Smooth muscle cell (in vitro differentiated cells): ENCODE measurements around the gene TPD52L2. TPM values are rescaled to one million over a fixed set of nuclear protein-coding genes. Genes with fewer than 3 reads are reported as not detected.

Experiments
- DNase-seq: peaks from one replicate; lab custom pipeline; 2025; ENCODE audit not compliant: unreplicated experiment; lab: John Stamatoyannopoulos, UW
- H2AFZ ChIP-seq: fragments of 200-600 bp; sonication (generic); 2 replicates; pipeline ENCODE4 v1.6.0; 2016; ENCODE audit warnings: antibody characterized with exemption, low read depth, mild to moderate bottlenecking
- H3F3A ChIP-seq: fragments of 200-600 bp; sonication (generic); 2 replicates; pipeline ENCODE4 v1.6.0; 2017; ENCODE audit warnings: antibody characterized with exemption, low read depth
- H3K27ac ChIP-seq: fragments of 200-600 bp; sonication (generic); 2 replicates; pipeline ENCODE4 v1.5.1; 2016; ENCODE audit warnings: low read depth, mild to moderate bottlenecking
- H3K27me3 ChIP-seq: fragments of 200-600 bp; sonication (generic); 2 replicates; pipeline ENCODE4 v1.6.1; 2016; ENCODE audit warnings: low read depth, mild to moderate bottlenecking
- H3K36me3 ChIP-seq: fragments of 200-600 bp; sonication (generic); 2 replicates; pipeline ENCODE4 v1.5.1; 2016; ENCODE audit warnings: low read depth
- H3K4me1 ChIP-seq: fragments of 200-600 bp; sonication (generic); 2 replicates; pipeline ENCODE4 v1.5.1; 2016; ENCODE audit warnings: low read depth
- H3K4me2 ChIP-seq: fragments of 200-600 bp; sonication (generic); 2 replicates; pipeline ENCODE4 v1.6.0; 2016; ENCODE audit warnings: mild to moderate bottlenecking
- H3K4me3 ChIP-seq: fragments of 200-600 bp; sonication (generic); 2 replicates; pipeline ENCODE4 v1.5.1; 2016; ENCODE audit warnings: mild to moderate bottlenecking
- H3K79me2 ChIP-seq: fragments of 200-600 bp; sonication (generic); 2 replicates; pipeline ENCODE4 v1.6.0; 2016; ENCODE audit warnings: low read depth, mild to moderate bottlenecking
- H3K9ac ChIP-seq: fragments of 200-600 bp; sonication (generic); 2 replicates; pipeline ENCODE4 v1.6.0; 2016; ENCODE audit warnings: low read depth
- H3K9me3 ChIP-seq: fragments of 200-600 bp; sonication (generic); replicated peaks from 2 replicates; pipeline ENCODE4 v1.5.1; 2016; ENCODE audit warnings: low read depth
- H4K20me1 ChIP-seq: fragments of 200-600 bp; sonication (generic); 2 replicates; pipeline ENCODE4 v1.6.0; 2016; ENCODE audit warnings: low read depth
- WGBS: methylation state at CpG from one replicate; pipeline ENCODE4 v1.1.7; 2016; ENCODE audit warnings: low lambda C conversion rate; 5-methylcytosine and 5-hydroxymethylcytosine counted together
- polyA plus RNA-seq: library from polyadenylated mRNA; unstranded; fragments of >200 nt; fragmentation: Nextera tagmentation; extraction: Ambion mirVana; gene quantifications from 2 replicates; pipeline ENCODE4 v1.2.1, GENCODE V29; 2016
- total RNA-seq: library from RNA; depleted of rRNA; stranded (reverse); fragments of >200 nt; gene quantifications from 2 replicates; pipeline ENCODE4 v1.2.3, GENCODE V29; 2014
- TF ChIP-seq, protein P1 (sequence below): fragments of 200-600 bp; sonication (generic); IDR thresholded peaks from 2 replicates; pipeline ENCODE4 v1.5.1; 2017; ENCODE audit warnings: borderline replicate concordance, mild to moderate bottlenecking, antibody characterized with exemption; ENCODE audit not compliant: insufficient read depth, poor library complexity, severe bottlenecking

The TPD52L2 gene
- total and polyA plus RNA-seq, 2 experiments from 2014 or later: 74.4 to 93.8 TPM

DNA sequence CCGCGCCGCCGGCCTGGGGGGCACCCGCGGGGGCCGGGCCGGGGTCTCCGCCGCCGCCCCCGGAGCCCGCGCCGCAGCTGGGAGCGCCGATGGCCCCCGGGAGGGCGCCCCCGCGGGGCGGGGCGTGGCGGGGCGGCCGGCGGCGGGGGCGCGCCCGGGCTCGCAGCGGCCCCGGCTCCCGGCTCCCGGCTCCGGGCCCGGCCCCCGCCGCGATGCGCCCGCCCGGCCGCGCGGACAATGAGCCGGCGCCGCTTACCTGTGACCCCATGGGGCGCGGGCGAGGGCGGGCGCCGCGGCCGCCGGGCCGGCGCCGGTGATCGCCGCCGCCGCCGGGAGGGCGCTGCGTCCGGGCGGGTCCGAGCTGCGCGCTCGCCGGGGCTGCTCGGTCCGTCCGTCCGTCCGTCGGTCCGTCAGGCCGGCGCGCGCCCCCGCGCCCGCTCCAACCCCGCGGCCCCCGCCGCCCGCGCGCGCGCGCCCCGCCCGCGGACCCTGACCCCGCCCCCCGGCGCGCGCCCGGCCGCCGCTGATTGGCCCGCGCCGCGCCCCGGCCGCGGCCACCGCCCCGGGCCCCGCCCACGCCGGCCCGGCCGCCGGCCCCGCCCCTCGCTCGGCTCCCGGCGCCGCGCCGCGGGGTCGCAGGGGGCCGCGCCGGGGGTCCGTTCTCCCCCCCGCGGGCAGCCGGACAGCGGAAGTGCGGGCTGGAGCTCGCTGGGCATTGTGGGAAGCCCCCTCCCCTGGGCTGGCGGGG is 34.1 kb upstream of the TPD52L2 start, which contains the start of gene ZBTB46:
Gene ZBTB46 (minus strand): TSS at position 424 of the 748 bp plus-strand sequence. CDS start 40,507 bp downstream, outside the sequence.
- H3K9ac ChIP-seq: peak within 1 kb of the TSS; percentile 43
- DNase-seq: no peak
- H2AFZ ChIP-seq: peak within 1 kb of the TSS; percentile 87
- H4K20me1 ChIP-seq: peaks cover 31% of the 10 kb centered on the region
- H3K4me1 ChIP-seq: peaks cover 21% of the 10 kb centered on the region
- peak within 1 kb of the TSS; percentile 99 for H3K4me2 ChIP-seq
- no peak within 1 kb of the TSS for H3K27ac ChIP-seq
- no peaks in the 10 kb centered on the region for H3K36me3 ChIP-seq
- under 1% methylated on average over 28 of the region's 147 CpGs for WGBS
- no peaks in the 10 kb centered on the region for H3K9me3 ChIP-seq
- no peaks in the 10 kb centered on the region for H3K27me3 ChIP-seq
- TF ChIP-seq, protein P1, sequence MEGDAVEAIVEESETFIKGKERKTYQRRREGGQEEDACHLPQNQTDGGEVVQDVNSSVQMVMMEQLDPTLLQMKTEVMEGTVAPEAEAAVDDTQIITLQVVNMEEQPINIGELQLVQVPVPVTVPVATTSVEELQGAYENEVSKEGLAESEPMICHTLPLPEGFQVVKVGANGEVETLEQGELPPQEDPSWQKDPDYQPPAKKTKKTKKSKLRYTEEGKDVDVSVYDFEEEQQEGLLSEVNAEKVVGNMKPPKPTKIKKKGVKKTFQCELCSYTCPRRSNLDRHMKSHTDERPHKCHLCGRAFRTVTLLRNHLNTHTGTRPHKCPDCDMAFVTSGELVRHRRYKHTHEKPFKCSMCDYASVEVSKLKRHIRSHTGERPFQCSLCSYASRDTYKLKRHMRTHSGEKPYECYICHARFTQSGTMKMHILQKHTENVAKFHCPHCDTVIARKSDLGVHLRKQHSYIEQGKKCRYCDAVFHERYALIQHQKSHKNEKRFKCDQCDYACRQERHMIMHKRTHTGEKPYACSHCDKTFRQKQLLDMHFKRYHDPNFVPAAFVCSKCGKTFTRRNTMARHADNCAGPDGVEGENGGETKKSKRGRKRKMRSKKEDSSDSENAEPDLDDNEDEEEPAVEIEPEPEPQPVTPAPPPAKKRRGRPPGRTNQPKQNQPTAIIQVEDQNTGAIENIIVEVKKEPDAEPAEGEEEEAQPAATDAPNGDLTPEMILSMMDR: no peak
- peaks cover 9% of the 10 kb centered on the region for H3K79me2 ChIP-seq
- no peaks in the 10 kb centered on the region for H3F3A ChIP-seq
- H3K4me3 ChIP-seq: peak within 1 kb of the TSS; percentile 82

DNA sequence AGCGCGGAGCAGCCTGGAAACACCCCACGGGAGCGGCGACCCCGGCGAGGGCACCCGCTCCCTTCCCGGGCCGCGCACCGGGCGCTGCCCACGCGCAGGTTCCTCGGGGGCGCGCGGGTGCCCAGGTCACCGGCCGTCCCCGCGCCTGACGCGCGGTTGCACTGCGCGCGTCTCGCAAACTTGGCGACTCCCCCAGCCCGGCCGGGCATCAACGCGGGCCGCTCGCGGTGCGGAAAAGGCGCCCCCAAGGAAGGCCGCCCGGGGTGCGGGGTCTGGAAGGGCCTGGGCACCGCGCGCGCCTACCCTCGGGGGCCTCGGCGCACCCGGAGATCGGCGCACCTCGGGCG is 33.5 kb upstream of the TPD52L2 start:
- no peak overlapping the region for H2AFZ ChIP-seq
- H3F3A ChIP-seq: no peaks in the 10 kb centered on the region
- peak overlapping the region; percentile 84 for H3K4me2 ChIP-seq
- no peaks in the 10 kb centered on the region for H3K9me3 ChIP-seq
- no peak overlapping the region for H3K27ac ChIP-seq
- TF ChIP-seq, protein P1: no peak
- DNase-seq: no peak
- H4K20me1 ChIP-seq: peaks cover 28% of the 10 kb centered on the region
- H3K27me3 ChIP-seq: no peaks in the 10 kb centered on the region
- H3K4me1 ChIP-seq: peaks cover 21% of the 10 kb centered on the region
- H3K36me3 ChIP-seq: no peaks in the 10 kb centered on the region
- H3K79me2 ChIP-seq: peaks cover 8% of the 10 kb centered on the region
- peak overlapping the region; percentile 51 for H3K4me3 ChIP-seq
- 2% methylated on average over 25 of the region's 55 CpGs for WGBS
- no peak overlapping the region for H3K9ac ChIP-seq

DNA sequence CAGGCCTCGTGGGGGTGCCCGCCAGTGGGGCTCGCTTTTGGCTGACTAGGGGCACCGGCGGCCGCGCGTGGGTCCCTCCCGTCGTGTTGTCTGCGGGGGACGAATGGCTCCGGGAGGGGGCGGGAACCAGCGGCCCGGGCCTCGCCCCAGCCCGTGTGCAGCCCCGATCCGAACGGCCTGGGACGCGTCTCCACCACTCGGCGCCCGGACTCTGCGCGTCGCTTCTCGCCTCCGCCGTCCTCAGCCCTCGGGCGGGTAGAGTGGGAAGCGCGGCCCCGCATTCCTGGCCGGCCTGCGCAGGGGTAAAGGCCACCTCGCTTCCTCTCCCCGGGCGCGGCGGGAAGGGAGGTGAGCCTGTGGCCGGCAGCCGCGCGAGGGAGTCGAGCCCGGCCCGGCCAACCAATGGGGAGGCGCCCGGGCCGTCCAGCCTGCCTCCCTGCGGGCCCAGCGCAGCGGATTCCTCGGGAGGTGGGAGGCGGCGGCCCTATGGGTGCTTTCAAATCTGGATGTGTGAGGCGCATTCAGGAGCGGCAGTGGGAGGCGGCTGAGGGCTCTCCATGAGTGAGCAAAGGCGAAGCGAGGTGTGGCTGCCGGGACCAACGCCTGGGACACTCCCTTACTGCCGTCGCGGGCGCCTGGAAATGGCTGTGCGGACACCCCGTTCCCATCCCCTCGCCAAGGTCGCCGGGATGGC is 32.9 kb upstream of the TPD52L2 start:
- H3F3A ChIP-seq: no peaks in the 10 kb centered on the region
- H2AFZ ChIP-seq: no peak overlapping the region
- H3K27ac ChIP-seq: no peak overlapping the region
- H4K20me1 ChIP-seq: peaks cover 23% of the 10 kb centered on the region
- H3K27me3 ChIP-seq: no peaks in the 10 kb centered on the region
- H3K4me3 ChIP-seq: peak overlapping the region; percentile 51
- H3K9me3 ChIP-seq: no peaks in the 10 kb centered on the region
- peak overlapping the region; percentile 84 for H3K4me2 ChIP-seq
- H3K36me3 ChIP-seq: no peaks in the 10 kb centered on the region
- H3K79me2 ChIP-seq: peaks cover 8% of the 10 kb centered on the region
- peaks cover 21% of the 10 kb centered on the region for H3K4me1 ChIP-seq
- DNase-seq: no peak
- WGBS: 13% methylated on average over 59 of the region's 76 CpGs
- TF ChIP-seq, protein P1: no peak
- no peak overlapping the region for H3K9ac ChIP-seq
